Vagina (tissue), 2 donors: Measurements from ENCODE around the gene POC1B.

ENCODE experiments used
- CTCF ChIP-seq, 3 experiments: fragments of 450-650 bp in 2 of 3; fragments of 200-600 bp in 1 of 3; sonication (generic) in 1 of 3; IDR thresholded peaks; one replicate each; pipeline ENCODE4 v1.5.1; 2017 to 2019; ENCODE audit warnings: antibody characterized with exemption in 3 of 3, mild to moderate bottlenecking in 2 of 3, moderate library complexity in 2 of 3
- POLR2A ChIP-seq, 2 donors: fragments of 450-650 bp; IDR thresholded peaks; one replicate each; pipeline ENCODE4 v1.6.1; 2017; ENCODE audit warnings: antibody characterized with exemption in 2 of 2, mild to moderate bottlenecking in 2 of 2, moderate library complexity in 2 of 2

- no peak for TF ChIP-seq CTCF (IDR thresholded peaks at IDR 0.05)
- no peak for TF ChIP-seq POLR2A (IDR thresholded peaks at IDR 0.05)
Observed at GRCh38 chr12:89574736-89575208, 48.9 kb upstream of the POC1B start.
